ENCODE data around the gene PROM1.

The PROM1 gene

GRCh38 chr4:15918484-15919129 lies 165.2 kb downstream of the PROM1 start:
- no peaks in the 10 kb centered on the region for H3K27me3 ChIP-seq
- H3K27ac ChIP-seq: no peak overlapping the region
- intact Hi-C loops (cut with DNase I; ENCODE audit: low total_unique reads): no loop called here
- peaks cover 0 to 7% (median 2%) of the 10 kb centered on the region in 4 donors for H3K4me1 ChIP-seq
- no peaks in the 10 kb centered on the region for H3K9me3 ChIP-seq
- no peak for DNase-seq
- TF ChIP-seq CTCF (IDR thresholded peaks at IDR 0.05): no peak
- no peaks in the 10 kb centered on the region for H3K36me3 ChIP-seq
- H3K4me3 ChIP-seq: no peak overlapping the region
